Suprapubic skin (tissue), 3 donors: ENCODE data around the gene RAB11A.

ENCODE experiments used
- CTCF ChIP-seq, 2 donors: fragments of 200-600 bp in 1 of 2; fragments of 450-650 bp in 1 of 2; sonication (generic) in 1 of 2; IDR thresholded peaks; one replicate each; pipeline ENCODE4 v1.5.1; 2016 to 2019; ENCODE audit warnings: antibody characterized with exemption in 2 of 2, mild to moderate bottlenecking in 1 of 2, moderate library complexity in 1 of 2
- EP300 ChIP-seq: sonication (generic); formaldehyde crosslinking; IDR thresholded peaks from one replicate; pipeline ENCODE4 v1.6.1; 2017; ENCODE audit warnings: antibody characterized with exemption

GRCh38 chr15:65916041-65916663 is 46.9 kb downstream of the RAB11A start:
- TF ChIP-seq EP300 (no peak), CTCF (IDR thresholded peaks at IDR 0.05) (no peak)
